IPS DF 6.9 (cell line): ENCODE data around the gene IFT88.

Source experiments
- DNase-seq: peaks from one replicate; pipeline ENCODE4 v3.0.0-alpha.2; 2013; ENCODE audit warnings: low read depth, low spot score
- H3K27ac ChIP-seq: one replicate; pipeline ENCODE4 v1.5.1; 2013; ENCODE audit warnings: low read length, control low read depth
- H3K27me3 ChIP-seq: 2 replicates; pipeline ENCODE4 v1.6.1; 2013; ENCODE audit warnings: mild to moderate bottlenecking, low read length; ENCODE audit not compliant: control insufficient read depth, insufficient read depth
- H3K36me3 ChIP-seq: 2 replicates; pipeline ENCODE4 v1.6.1; 2013; ENCODE audit warnings: low read length; ENCODE audit not compliant: control insufficient read depth, insufficient read depth
- H3K4me1 ChIP-seq: 2 replicates; pipeline ENCODE4 v1.6.1; 2013; ENCODE audit warnings: low read length; ENCODE audit not compliant: control insufficient read depth, insufficient read depth
- H3K4me3 ChIP-seq: 2 replicates; pipeline ENCODE4 v1.5.1; 2013; ENCODE audit warnings: mild to moderate bottlenecking, low read length
- H3K9me3 ChIP-seq: 2 replicates; pipeline ENCODE4 v1.6.1; 2013; ENCODE audit warnings: low read length, inconsistent platforms; ENCODE audit not compliant: control insufficient read depth, insufficient read depth
- WGBS: extraction: QIAGEN DNeasy Blood & Tissue Kit; methylation state at CpG from one replicate; pipeline ENCODE4 v1.1.7; 2013; ENCODE audit warnings: mixed read lengths, missing lambda C conversion rate; ENCODE audit not compliant: insufficient read length, insufficient coverage; 5-methylcytosine and 5-hydroxymethylcytosine counted together

IFT88 gene

GRCh38 chr13:20721454-20722357 is 154.7 kb downstream of the IFT88 start:
- Histone ChIP-seq H3K36me3 (no peaks in the 10 kb centered on the region; the same call in 1 of the 2 replicates), H3K4me3 (peak overlapping the region; percentile 27; the same call in 1 of the 2 replicates), H3K27ac (no peak overlapping the region), H3K4me1 (no peaks in the 10 kb centered on the region), H3K27me3 (peaks cover 3% of the 10 kb centered on the region; the same call in 1 of the 2 replicates), H3K9me3 (no peaks in the 10 kb centered on the region)
- no CpG with 5 or more reads among the region's 81 CpGs for WGBS
- DNase-seq: no peak

GRCh38 chr13:20727856-20728255 is 160.9 kb downstream of the IFT88 start:
- no peak overlapping the region for H3K4me3 ChIP-seq
- H3K9me3 ChIP-seq: no peaks in the 10 kb centered on the region
- H3K27me3 ChIP-seq: no peaks in the 10 kb centered on the region
- H3K27ac ChIP-seq: no peak overlapping the region
- H3K4me1 ChIP-seq: no peaks in the 10 kb centered on the region
- no peaks in the 10 kb centered on the region for H3K36me3 ChIP-seq
- WGBS: no CpG with 5 or more reads among the region's 6 CpGs
- DNase-seq: no peak

GRCh38 chr13:20728579-20729311 is 161.8 kb downstream of the IFT88 start:
- Histone ChIP-seq H3K4me3 (no peak overlapping the region), H3K9me3 (no peaks in the 10 kb centered on the region), H3K27ac (no peak overlapping the region), H3K27me3 (no peaks in the 10 kb centered on the region), H3K36me3 (no peaks in the 10 kb centered on the region), H3K4me1 (no peaks in the 10 kb centered on the region)
- DNase-seq: no peak
- no CpG with 5 or more reads among the region's 14 CpGs for WGBS

GRCh38 chr13:20729633-20730585 is 163.0 kb downstream of the IFT88 start:
- no peak overlapping the region for H3K4me3 ChIP-seq
- no peaks in the 10 kb centered on the region for H3K4me1 ChIP-seq
- H3K9me3 ChIP-seq: no peaks in the 10 kb centered on the region
- no peaks in the 10 kb centered on the region for H3K36me3 ChIP-seq
- no CpG with 5 or more reads among the region's 33 CpGs for WGBS
- H3K27ac ChIP-seq: no peak overlapping the region
- no peaks in the 10 kb centered on the region for H3K27me3 ChIP-seq
- DNase-seq: no peak

- no CpG with 5 or more reads among the region's 6 CpGs for WGBS
- peaks cover 2% of the 10 kb centered on the region; the same call in 1 of the 2 replicates for H3K9me3 ChIP-seq
- H3K27me3 ChIP-seq: no peaks in the 10 kb centered on the region
- H3K36me3 ChIP-seq: no peaks in the 10 kb centered on the region
- H3K27ac ChIP-seq: no peak overlapping the region
- DNase-seq: no peak
- no peak overlapping the region for H3K4me3 ChIP-seq
- no peaks in the 10 kb centered on the region; the same call in 1 of the 2 replicates for H3K4me1 ChIP-seq
Measured at GRCh38 chr13:20738616-20739015, 171.7 kb downstream of the IFT88 start.

- DNase-seq: no peak
- peaks cover 2% of the 10 kb centered on the region; the same call in 1 of the 2 replicates for H3K9me3 ChIP-seq
- no peaks in the 10 kb centered on the region; the same call in 1 of the 2 replicates for H3K4me1 ChIP-seq
- H3K4me3 ChIP-seq: no peak overlapping the region
- no CpG with 5 or more reads among the region's 22 CpGs for WGBS
- no peaks in the 10 kb centered on the region for H3K36me3 ChIP-seq
- no peaks in the 10 kb centered on the region for H3K27me3 ChIP-seq
- H3K27ac ChIP-seq: no peak overlapping the region
Measured at GRCh38 chr13:20740021-20740420, 173.1 kb downstream of the IFT88 start.
